Osteocyte (in vitro differentiated cells): ENCODE data around the gene C6orf89. TPM values are rescaled to one million over a fixed set of nuclear protein-coding genes. Genes with fewer than 3 reads are reported as not detected.

ENCODE experiments used
- DNase-seq: peaks from one replicate; pipeline ENCODE4 v3.0.0; 2021; ENCODE audit warnings: mixed read lengths; ENCODE audit not compliant: unreplicated experiment; ENCODE audit errors: extremely low spot score
- H3K27ac Mint-ChIP-seq: one replicate; pipeline ENCODE4 v1.8.0; 2021; ENCODE audit warnings: mild to moderate bottlenecking, mixed read lengths; ENCODE audit not compliant: unreplicated experiment
- H3K27me3 Mint-ChIP-seq: one replicate; pipeline ENCODE4 v1.8.0; 2021; ENCODE audit warnings: mixed read lengths; ENCODE audit not compliant: unreplicated experiment
- H3K36me3 Mint-ChIP-seq: one replicate; pipeline ENCODE4 v1.8.0; 2021; ENCODE audit warnings: mixed read lengths; ENCODE audit not compliant: unreplicated experiment
- H3K4me1 Mint-ChIP-seq: one replicate; pipeline ENCODE4 v1.8.0; 2021; ENCODE audit warnings: mixed read lengths; ENCODE audit not compliant: unreplicated experiment
- H3K4me3 Mint-ChIP-seq: one replicate; pipeline ENCODE4 v1.8.0; 2021; ENCODE audit warnings: mild to moderate bottlenecking, moderate library complexity, mixed read lengths; ENCODE audit not compliant: unreplicated experiment
- H3K9me3 Mint-ChIP-seq: one replicate; pipeline ENCODE4 v1.8.0; 2021; ENCODE audit warnings: mixed read lengths; ENCODE audit not compliant: unreplicated experiment
- CTCF ChIP-seq: fragments of 200-600 bp; sonication (generic); IDR thresholded peaks from 2 replicates; pipeline ENCODE4 v1.5.0; 2021; ENCODE audit warnings: antibody characterized with exemption, mild to moderate bottlenecking, moderate library complexity
- total RNA-seq: library from RNA; stranded (reverse); gene quantifications from 2 replicates; pipeline ENCODE4 v1.2.1, GENCODE V29; 2021

Gene C6orf89
- total RNA-seq, 1 donor from 2014 or later = 71.2 TPM

- Mint-ChIP-seq H3K36me3 (no peaks in the 10 kb centered on the region), H3K4me3 (no peak overlapping the region), H3K4me1 (peaks cover 6% of the 10 kb centered on the region), H3K9me3 (no peaks in the 10 kb centered on the region), H3K27ac (no peak overlapping the region), H3K27me3 (peaks cover 12% of the 10 kb centered on the region)
- no peak for DNase-seq
- TF ChIP-seq CTCF = no peak
These were observed 42.6 kb upstream of the C6orf89 start for GRCh38 chr6:36843170-36843569.

- no peak overlapping the region for H3K4me3 Mint-ChIP-seq
- no peaks in the 10 kb centered on the region for H3K36me3 Mint-ChIP-seq
- H3K4me1 Mint-ChIP-seq = peaks cover 15% of the 10 kb centered on the region
- no peaks in the 10 kb centered on the region for H3K9me3 Mint-ChIP-seq
- H3K27me3 Mint-ChIP-seq = peaks cover 5% of the 10 kb centered on the region
- H3K27ac Mint-ChIP-seq = no peak overlapping the region
- DNase-seq = no peak
- no peak for TF ChIP-seq CTCF
These were observed 41.3 kb upstream of the C6orf89 start for GRCh38 chr6:36844232-36845170.

GRCh38 chr6:36845233-36845632 is 40.5 kb upstream of the C6orf89 start:
- Mint-ChIP-seq H3K9me3 (no peaks in the 10 kb centered on the region), H3K4me1 (peaks cover 17% of the 10 kb centered on the region), H3K27me3 (peaks cover 5% of the 10 kb centered on the region), H3K4me3 (no peak overlapping the region), H3K36me3 (no peaks in the 10 kb centered on the region), H3K27ac (no peak overlapping the region)
- TF ChIP-seq CTCF = no peak
- no peak for DNase-seq

GRCh38 chr6:36847152-36847551 is 38.6 kb upstream of the C6orf89 start:
- peaks cover 4% of the 10 kb centered on the region for H3K36me3 Mint-ChIP-seq
- H3K4me1 Mint-ChIP-seq = peaks cover 14% of the 10 kb centered on the region
- peaks cover 4% of the 10 kb centered on the region for H3K9me3 Mint-ChIP-seq
- H3K27ac Mint-ChIP-seq = no peak overlapping the region
- DNase-seq = no peak
- H3K4me3 Mint-ChIP-seq = no peak overlapping the region
- no peaks in the 10 kb centered on the region for H3K27me3 Mint-ChIP-seq
- no peak for TF ChIP-seq CTCF

GRCh38 chr6:36847991-36848390 is 37.8 kb upstream of the C6orf89 start:
- H3K27me3 Mint-ChIP-seq = no peaks in the 10 kb centered on the region
- no peak for DNase-seq
- H3K36me3 Mint-ChIP-seq = peaks cover 4% of the 10 kb centered on the region
- H3K4me1 Mint-ChIP-seq = peaks cover 18% of the 10 kb centered on the region
- H3K27ac Mint-ChIP-seq = no peak overlapping the region
- H3K4me3 Mint-ChIP-seq = no peak overlapping the region
- H3K9me3 Mint-ChIP-seq = peaks cover 4% of the 10 kb centered on the region
- no peak for TF ChIP-seq CTCF
